ENCODE results near the gene CIPC.

The CIPC gene

GRCh38 chr14:77071938-77072388 is 26.1 kb upstream of the CIPC start:
- DNase-seq (ENCODE audit: low read depth), result no peak

- DNase-seq (ENCODE audit: low read depth), result no peak
These were observed 23.1 kb upstream of the CIPC start for GRCh38 chr14:77074969-77075368.

- no peak for DNase-seq (ENCODE audit: low read depth)
These were observed 21.9 kb upstream of the CIPC start for GRCh38 chr14:77076113-77076631.

DNA sequence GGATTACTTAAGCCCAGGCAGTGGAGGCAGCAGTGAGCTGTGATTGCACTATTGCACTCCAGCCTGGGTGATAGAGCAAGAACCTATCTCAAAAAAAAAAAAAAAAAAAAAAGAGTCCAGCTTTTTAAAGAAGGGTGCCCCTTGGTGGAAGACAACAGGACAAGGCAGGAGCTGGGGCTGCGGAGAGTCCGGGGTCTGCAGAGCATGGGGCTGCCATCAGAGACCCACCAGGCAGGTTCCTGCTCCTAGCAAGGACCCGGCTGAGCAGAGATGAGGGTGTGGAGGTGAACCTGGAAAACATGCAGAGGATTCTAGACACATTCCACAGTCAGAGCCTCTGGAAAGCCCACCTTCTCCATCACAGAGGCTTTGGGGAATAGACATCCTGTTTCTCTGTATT is 21.0 kb upstream of the CIPC start:
- no peak for DNase-seq (ENCODE audit: low read depth)

- no peak for DNase-seq (ENCODE audit: low read depth)
These were observed 15.7 kb upstream of the CIPC start for GRCh38 chr14:77082356-77082755.

GRCh38 chr14:77083082-77083481 is 15.0 kb upstream of the CIPC start:
- DNase-seq (ENCODE audit: low read depth), result no peak

GRCh38 chr14:77084985-77085384 is 13.1 kb upstream of the CIPC start:
- DNase-seq (ENCODE audit: low read depth), result no peak

DNA sequence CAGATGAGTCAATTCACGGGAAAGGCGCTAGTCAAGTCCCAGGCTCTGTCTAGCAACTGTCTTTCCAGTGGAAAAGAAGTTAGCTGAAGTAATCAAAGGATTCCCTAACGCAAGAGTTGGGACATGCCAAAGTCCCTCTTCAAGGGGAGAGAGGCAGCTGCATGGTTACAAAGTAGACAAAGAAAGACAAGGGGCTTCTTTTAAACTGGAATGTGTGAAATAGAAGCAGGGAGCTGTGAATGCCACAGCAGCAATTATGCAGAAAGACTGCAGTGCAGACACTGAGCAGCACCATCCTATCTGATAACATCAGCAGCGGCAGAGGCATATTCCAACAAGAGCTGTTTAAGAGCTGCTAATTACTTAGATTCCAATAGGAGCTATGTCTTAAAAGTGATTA is 12.5 kb upstream of the CIPC start:
- DNase-seq (ENCODE audit: low read depth), result no peak

DNA sequence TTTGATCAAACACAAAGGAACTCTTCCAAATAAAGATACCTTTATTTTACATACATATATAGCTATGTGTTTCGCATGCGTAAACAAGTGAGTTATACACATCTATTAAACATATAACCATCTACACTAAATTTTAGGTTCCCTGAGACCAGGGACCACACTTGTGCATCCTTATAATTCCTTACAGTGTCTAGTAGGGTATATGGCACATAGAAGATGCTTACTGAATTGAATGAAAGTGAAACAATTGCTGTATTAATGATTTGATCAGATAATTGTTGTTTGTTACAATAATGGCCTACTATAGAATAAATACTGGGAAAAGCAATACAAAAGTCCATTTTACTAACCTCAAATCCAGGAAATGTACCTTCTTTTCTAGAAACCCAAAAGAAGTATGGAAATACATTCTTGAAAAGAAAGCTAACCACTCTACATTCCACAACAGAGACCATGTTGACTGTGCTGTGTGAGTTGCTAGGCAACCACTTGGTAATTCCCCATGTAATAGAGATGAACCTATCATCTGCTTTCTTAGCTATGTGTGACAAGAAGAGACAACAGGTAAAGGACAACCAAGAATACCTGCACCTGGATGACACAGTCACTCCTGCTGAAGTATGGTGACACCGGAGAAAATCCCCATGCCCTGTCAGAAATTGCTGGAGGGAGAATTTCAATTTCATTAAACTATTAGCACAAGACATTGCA is 11.9 kb upstream of the CIPC start:
- DNase-seq (ENCODE audit: low read depth), result no peak

DNA sequence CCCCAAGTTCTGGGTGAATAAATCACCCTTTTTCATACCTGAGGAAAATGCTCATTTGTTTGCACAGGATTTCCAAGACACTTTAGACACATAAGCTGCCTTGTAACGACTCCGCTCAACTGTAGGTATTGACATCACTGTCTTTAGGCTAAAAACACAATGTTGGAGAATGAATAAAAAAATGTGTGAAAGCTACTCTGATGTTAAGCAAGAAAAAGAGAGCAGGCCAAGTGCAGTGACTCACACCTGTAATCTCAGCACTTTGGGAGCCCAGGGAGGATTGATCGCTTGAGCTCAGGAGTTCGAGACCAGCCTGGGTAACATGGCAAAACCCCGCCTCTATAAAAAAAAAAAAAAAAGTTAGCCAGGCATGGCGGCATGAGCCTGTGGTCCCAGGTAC is 11.1 kb upstream of the CIPC start:
- DNase-seq (ENCODE audit: low read depth), result no peak

DNA sequence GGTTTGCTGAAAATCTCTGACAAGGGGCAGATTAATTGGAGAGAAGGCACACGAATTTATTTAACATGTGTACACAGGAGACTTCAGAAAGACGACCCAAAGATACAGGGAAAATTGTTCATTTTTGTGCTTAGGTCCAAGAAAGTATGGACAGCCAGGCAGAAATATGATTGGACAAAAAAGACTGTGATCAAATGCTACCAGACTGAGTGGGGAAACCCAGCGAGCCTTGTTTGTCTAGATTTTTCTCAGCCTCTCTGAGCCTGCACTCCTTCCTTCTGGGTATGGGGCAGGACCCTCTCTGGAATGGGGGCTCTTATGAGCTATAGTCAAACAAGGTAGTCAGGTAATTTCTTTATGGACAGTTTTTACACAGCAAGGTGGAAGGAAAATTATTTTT is 10.4 kb upstream of the CIPC start:
- DNase-seq (ENCODE audit: low read depth), result no peak

DNA sequence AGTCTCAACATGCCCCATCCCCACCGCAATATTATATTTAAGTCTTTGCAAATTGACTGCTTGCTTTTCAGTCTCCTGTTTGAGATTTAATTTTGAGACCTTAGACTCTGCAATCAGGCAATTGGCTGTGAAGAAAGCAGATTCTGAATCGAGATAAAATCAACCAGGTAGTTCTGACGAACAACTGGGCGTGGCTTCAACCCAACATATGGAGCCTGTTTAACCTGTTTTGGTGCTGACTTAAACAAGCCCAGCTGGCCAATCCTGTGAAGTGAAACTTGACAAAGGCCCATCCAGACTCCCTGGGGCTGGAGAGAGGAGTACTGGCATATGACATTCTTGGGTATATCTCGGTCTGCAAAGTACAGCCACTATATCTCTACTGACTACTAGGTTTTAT is 9.8 kb upstream of the CIPC start:
- DNase-seq (ENCODE audit: low read depth), result no peak

DNA sequence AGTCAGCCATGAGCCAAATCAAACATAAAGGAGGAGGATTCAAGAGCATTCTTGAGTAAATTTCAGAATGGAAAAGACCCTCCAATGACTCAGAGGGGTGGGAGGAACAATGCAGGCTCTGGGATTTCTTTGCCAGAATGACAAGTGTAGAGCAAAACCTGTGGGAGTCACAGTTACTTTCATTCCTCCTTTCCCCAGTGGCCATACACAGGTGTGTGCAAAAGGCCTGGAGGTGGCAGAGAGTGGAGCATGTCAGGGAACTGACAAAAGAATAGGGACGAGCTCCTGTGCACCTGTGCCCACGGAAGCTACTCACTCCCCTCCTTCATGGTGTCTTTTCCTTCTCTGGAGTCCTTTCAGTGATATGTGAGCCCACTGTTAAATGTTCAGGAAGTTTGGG is 9.4 kb upstream of the CIPC start:
- DNase-seq (ENCODE audit: low read depth), result no peak

GRCh38 chr14:77091518-77091917 is 6.5 kb upstream of the CIPC start:
- no peak for DNase-seq (ENCODE audit: low read depth)

GRCh38 chr14:77092676-77093075 is 5.4 kb upstream of the CIPC start:
- DNase-seq (ENCODE audit: low read depth), result no peak

DNA sequence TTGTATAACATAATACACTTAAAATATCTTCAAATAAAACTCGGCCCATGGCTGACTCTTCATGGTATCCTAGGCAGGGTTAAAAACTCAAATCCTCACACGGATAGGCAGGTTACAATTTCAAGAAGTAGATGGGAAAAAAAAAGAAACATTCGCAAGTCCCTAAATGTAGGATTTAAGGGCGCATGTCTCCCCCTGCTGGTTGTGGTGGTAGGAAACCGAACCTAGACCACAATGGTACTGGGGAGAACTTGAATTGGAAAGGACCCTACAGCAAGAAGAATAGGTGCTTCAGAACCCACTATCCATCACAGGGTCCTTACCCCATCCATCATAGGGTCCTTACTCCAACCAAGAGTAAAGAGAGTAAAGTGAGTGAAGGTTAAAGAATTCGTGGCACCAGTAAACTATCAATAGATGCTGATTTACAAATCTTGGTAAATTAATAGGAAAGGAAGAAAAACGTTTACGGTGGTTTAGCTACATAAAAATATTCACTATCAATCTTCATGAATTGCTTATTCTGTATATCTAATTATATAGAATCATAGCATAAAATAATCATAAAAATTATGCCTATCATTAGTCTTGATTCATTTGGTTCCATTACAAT is 3.3 kb upstream of the CIPC start:
- DNase-seq (ENCODE audit: low read depth), result peak; percentile 72

DNA sequence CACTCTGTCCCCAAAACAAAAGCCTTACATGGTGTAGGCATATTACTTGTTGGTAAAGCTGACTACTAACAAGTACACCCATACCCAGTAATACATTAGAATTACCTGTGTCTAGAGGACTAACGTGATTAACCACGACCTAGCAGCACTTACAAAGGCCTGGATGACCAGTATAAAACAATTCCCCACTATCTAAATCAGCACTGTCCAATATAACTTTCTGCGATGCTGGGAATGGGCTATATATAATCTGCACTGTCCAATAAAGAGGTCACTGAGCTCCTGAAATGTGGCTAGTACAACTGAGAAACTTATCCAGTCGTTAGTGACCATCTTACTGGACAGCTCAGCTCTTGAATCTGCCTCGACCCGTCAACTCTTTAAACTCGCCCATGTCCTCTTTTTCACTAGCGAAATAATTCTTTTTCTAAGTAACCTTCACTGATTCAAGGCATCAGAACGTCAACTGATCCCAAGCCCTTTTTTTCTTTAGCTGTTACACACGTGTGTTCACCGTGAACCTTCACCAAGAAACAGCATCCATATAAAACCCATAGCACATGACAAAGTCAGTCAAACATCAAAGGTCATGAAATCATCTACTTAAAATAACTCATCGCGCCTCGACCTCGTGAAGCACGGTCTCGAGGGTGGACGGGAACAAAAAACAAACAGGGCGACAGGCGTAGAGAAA is 905 bp upstream of the CIPC start:
- no peak for DNase-seq (ENCODE audit: low read depth)

- DNase-seq (ENCODE audit: low read depth), result no peak
These were observed 683 bp downstream of the CIPC start for GRCh38 chr14:77098529-77099353.

GRCh38 chr14:77099425-77100167 is 1.5 kb downstream of the CIPC start:
- no peak for DNase-seq (ENCODE audit: low read depth)

DNA sequence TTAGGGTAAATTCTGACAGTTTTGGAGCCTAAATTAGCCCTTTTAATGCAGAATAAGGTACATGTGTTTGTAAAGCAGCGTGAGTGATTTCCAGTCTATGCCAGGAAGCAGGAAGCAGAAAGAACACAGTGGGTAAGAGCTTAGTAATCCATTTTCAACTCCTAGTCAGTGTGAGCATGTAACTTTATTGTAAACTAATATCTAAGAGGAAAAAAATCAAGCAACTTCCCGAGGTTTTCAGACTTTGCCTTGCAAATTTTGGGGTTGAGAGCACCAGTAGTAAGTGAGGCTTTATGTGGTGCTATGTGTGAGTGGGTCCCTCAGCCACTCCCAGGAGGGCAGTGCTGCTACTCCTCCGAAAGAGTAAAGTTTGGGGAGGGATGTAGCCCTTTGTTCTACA is 2.9 kb downstream of the CIPC start:
- DNase-seq (ENCODE audit: low read depth), result no peak

DNA sequence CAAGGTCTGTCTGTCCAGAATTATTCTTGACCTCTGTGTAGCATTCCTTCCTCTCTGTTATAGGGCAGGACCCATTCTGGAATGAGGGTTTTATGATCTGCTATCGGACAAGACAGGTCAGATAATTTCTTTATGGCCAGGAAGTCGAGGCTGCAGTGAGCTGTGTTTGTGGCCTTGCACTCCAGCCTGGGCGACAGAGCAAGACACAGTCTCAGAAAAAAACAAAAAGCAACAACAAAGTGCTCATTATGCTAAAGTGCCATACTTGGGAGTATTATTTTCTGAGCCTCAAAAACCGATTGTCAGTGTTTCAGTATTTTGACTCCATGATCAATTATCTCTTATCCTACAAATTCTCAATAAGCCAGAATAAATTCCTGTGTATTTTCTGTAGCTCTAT is 4.1 kb downstream of the CIPC start:
- DNase-seq (ENCODE audit: low read depth), result no peak

GRCh38 chr14:77103475-77103874 is 5.4 kb downstream of the CIPC start:
- no peak for DNase-seq (ENCODE audit: low read depth)
